ENCODE data around the gene PPP1R14C.

Gene PPP1R14C

DNA sequence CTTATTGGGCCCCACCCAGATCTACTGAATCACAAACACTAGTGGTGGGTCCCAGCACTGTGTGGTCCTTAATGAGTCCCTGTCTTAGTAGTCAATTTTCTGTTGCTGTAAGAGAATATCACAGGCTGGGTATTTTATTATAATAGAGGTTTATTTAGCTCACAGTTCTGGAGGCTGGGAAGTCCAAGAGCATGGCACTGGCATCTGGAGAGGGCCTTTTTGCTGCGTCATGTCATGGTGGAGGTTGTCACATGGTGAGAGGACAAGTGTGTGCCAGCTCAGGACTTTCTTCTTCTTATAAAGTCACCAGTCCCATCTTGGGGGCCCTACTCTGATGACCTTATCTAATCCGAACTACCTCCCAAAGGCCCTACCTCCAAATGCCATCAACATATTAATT lies 105.0 kb downstream of the PPP1R14C start (continued):
- TF ChIP-seq, protein P1, sequence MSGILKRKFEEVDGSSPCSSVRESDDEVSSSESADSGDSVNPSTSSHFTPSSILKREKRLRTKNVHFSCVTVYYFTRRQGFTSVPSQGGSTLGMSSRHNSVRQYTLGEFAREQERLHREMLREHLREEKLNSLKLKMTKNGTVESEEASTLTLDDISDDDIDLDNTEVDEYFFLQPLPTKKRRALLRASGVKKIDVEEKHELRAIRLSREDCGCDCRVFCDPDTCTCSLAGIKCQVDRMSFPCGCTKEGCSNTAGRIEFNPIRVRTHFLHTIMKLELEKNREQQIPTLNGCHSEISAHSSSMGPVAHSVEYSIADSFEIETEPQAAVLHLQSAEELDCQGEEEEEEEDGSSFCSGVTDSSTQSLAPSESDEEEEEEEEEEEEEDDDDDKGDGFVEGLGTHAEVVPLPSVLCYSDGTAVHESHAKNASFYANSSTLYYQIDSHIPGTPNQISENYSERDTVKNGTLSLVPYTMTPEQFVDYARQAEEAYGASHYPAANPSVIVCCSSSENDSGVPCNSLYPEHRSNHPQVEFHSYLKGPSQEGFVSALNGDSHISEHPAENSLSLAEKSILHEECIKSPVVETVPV (CRISPR knock-in tag; IDR thresholded peaks at IDR 0.05) = no peak

DNA sequence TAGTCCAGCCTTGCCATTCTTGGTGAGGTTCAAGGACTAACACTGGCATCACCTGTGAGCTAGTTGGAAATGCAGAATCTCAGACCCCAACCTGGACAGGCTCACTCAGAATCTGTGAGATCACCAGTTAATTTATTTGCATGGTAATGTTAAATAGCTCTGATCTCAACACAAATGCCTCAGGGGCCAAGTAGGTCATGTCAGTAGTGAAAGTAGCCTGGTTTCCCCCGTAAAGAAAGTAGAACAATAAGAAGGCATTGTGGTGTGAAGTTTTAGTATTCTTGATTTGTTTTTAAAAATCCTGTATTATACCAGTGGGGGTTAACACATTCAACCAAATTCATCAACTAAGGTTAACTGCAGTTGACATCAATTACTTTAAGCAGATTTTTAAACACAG lies 105.5 kb downstream of the PPP1R14C start:
- no peak for ATAC-seq
- no peak for TF ChIP-seq ARNTL (CRISPR knock-in tag; IDR thresholded peaks at IDR 0.05; ENCODE audit: borderline replicate concordance, low read depth)
- no peak for TF ChIP-seq ZC3H10 (CRISPR knock-in tag; IDR thresholded peaks at IDR 0.05)
- TF ChIP-seq, protein P2, sequence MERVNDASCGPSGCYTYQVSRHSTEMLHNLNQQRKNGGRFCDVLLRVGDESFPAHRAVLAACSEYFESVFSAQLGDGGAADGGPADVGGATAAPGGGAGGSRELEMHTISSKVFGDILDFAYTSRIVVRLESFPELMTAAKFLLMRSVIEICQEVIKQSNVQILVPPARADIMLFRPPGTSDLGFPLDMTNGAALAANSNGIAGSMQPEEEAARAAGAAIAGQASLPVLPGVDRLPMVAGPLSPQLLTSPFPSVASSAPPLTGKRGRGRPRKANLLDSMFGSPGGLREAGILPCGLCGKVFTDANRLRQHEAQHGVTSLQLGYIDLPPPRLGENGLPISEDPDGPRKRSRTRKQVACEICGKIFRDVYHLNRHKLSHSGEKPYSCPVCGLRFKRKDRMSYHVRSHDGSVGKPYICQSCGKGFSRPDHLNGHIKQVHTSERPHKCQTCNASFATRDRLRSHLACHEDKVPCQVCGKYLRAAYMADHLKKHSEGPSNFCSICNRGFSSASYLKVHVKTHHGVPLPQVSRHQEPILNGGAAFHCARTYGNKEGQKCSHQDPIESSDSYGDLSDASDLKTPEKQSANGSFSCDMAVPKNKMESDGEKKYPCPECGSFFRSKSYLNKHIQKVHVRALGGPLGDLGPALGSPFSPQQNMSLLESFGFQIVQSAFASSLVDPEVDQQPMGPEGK (CRISPR knock-in tag; IDR thresholded peaks at IDR 0.05; ENCODE audit: borderline replicate concordance) = no peak
- TF ChIP-seq, protein P3, sequence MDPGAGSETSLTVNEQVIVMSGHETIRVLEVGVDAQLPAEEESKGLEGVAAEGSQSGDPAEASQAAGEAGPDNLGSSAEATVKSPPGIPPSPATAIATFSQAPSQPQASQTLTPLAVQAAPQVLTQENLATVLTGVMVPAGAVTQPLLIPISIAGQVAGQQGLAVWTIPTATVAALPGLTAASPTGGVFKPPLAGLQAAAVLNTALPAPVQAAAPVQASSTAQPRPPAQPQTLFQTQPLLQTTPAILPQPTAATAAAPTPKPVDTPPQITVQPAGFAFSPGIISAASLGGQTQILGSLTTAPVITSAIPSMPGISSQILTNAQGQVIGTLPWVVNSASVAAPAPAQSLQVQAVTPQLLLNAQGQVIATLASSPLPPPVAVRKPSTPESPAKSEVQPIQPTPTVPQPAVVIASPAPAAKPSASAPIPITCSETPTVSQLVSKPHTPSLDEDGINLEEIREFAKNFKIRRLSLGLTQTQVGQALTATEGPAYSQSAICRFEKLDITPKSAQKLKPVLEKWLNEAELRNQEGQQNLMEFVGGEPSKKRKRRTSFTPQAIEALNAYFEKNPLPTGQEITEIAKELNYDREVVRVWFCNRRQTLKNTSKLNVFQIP (CRISPR knock-in tag; IDR thresholded peaks at IDR 0.05; ENCODE audit: borderline replicate concordance, low read depth) = no peak
- TF ChIP-seq TOX (CRISPR knock-in tag; IDR thresholded peaks at IDR 0.05; ENCODE audit: borderline replicate concordance) = no peak

DNA sequence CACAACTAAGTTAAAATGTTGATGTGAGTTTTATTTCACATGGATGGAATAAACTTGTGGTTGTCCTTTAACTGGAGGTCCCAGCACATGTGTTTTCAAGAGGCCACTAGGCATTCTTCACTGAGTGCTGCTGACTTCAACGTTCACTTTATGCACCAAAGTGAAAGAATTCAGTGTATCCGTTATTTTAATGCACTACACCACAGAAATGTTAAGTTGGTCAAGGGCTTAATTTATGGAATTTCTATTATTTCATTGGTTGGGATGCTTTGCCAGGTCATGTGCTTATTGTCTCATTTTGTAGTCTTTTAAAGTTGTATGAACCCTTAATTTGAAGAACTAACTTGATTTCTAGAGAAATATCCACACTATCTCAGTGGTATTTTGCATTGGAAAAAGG lies 106.4 kb downstream of the PPP1R14C start:
- no peak for ATAC-seq

DNA sequence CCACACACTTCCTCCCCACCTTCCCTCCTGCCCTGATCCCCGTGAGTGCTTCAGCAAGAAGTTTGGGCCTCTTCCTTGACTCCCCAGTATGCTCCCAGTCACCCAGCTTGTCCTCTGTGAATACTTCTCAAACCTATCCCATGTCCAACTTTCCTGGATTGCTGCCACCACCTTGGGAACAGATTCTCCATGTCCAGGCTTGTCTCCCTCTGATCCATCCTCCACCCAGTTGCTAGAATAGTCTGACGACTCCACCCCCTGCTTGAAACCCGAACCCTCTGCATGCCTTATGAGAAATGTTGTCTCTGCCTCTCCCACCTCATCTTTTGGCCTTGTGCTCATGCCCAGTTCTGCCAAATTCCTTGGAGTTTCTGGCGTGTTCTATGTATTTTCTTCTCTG lies 108.0 kb downstream of the PPP1R14C start:
- TF ChIP-seq CSDC2 (CRISPR knock-in tag; IDR thresholded peaks at IDR 0.05) (no peak), PPARA (CRISPR knock-in tag; IDR thresholded peaks at IDR 0.05; ENCODE audit: borderline replicate concordance) (no peak), RARB (CRISPR knock-in tag; IDR thresholded peaks at IDR 0.05) (no peak), ISL1 (CRISPR knock-in tag; IDR thresholded peaks at IDR 0.05) (no peak), TCF4 (CRISPR knock-in tag; IDR thresholded peaks at IDR 0.05; ENCODE audit: borderline replicate concordance) (no peak), SNAI2 (CRISPR knock-in tag; IDR thresholded peaks at IDR 0.05) (no peak), ZFP30 (CRISPR knock-in tag; IDR thresholded peaks at IDR 0.05) (no peak), OSR1 (CRISPR knock-in tag; IDR thresholded peaks at IDR 0.05) (no peak), BACH2 (CRISPR knock-in tag; IDR thresholded peaks at IDR 0.05; ENCODE audit: borderline replicate concordance) (no peak), ZC3H10 (CRISPR knock-in tag; IDR thresholded peaks at IDR 0.05) (no peak), ZNF565 (CRISPR knock-in tag; conservative IDR thresholded peaks at IDR 0.05; ENCODE audit: low read depth) (no peak), ZFP3 (CRISPR knock-in tag; IDR thresholded peaks at IDR 0.05) (no peak)
- TF ChIP-seq, protein P3 (CRISPR knock-in tag; IDR thresholded peaks at IDR 0.05; ENCODE audit: borderline replicate concordance, low read depth) = no peak
- TF ChIP-seq, protein P1 (CRISPR knock-in tag; IDR thresholded peaks at IDR 0.05) = no peak
- TF ChIP-seq, protein P4, sequence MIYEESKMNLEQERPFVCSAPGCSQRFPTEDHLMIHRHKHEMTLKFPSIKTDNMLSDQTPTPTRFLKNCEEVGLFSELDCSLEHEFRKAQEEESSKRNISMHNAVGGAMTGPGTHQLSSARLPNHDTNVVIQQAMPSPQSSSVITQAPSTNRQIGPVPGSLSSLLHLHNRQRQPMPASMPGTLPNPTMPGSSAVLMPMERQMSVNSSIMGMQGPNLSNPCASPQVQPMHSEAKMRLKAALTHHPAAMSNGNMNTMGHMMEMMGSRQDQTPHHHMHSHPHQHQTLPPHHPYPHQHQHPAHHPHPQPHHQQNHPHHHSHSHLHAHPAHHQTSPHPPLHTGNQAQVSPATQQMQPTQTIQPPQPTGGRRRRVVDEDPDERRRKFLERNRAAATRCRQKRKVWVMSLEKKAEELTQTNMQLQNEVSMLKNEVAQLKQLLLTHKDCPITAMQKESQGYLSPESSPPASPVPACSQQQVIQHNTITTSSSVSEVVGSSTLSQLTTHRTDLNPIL (CRISPR knock-in tag; IDR thresholded peaks at IDR 0.05; ENCODE audit: low read depth) = no peak
- ATAC-seq = no peak

More for the DNA sequence above, 106.4 kb downstream of the PPP1R14C start:
- TF ChIP-seq ISL1 (CRISPR knock-in tag; IDR thresholded peaks at IDR 0.05) (no peak), TOX (CRISPR knock-in tag; IDR thresholded peaks at IDR 0.05; ENCODE audit: borderline replicate concordance) (no peak), ZNF8 (CRISPR knock-in tag; IDR thresholded peaks at IDR 0.05) (no peak), ARNTL (CRISPR knock-in tag; IDR thresholded peaks at IDR 0.05; ENCODE audit: borderline replicate concordance, low read depth) (no peak)
